HepG2 (cell line): Measurements from ENCODE around the gene COBL. TPM values are rescaled to one million over a fixed set of nuclear protein-coding genes. Genes with fewer than 3 reads are reported as not detected.

Experiments used
- BORCS8-MEF2B ChIP-seq: sonication (generic); formaldehyde crosslinking; IDR thresholded peaks from 2 replicates; pipeline ENCODE4 v1.8.0; 2022; ENCODE audit warnings: mild to moderate bottlenecking, missing genetic modification reagents
- MEIS2 ChIP-seq: sonication (generic); formaldehyde crosslinking; IDR thresholded peaks from 2 replicates; pipeline ENCODE4 v1.9.0; 2021; ENCODE audit warnings: mild to moderate bottlenecking, missing genetic modification reagents
- MYNN ChIP-seq: sonication (generic); formaldehyde crosslinking; IDR thresholded peaks from 2 replicates; pipeline ENCODE4 v1.4.0; 2020; ENCODE audit warnings: mild to moderate bottlenecking, low read depth, missing genetic modification reagents
- NFRKB ChIP-seq: fragments of 450-650 bp; IDR thresholded peaks from 2 replicates; pipeline ENCODE4 v1.6.1; 2017
- PHF21A ChIP-seq: sonication (generic); formaldehyde crosslinking; IDR thresholded peaks from 2 replicates; pipeline ENCODE4 v1.5.0; 2020; ENCODE audit warnings: mild to moderate bottlenecking, missing genetic modification reagents
- YEATS4 ChIP-seq: sonication (generic); formaldehyde crosslinking; IDR thresholded peaks from 2 replicates; pipeline ENCODE4 v1.4.0; 2020; ENCODE audit warnings: missing genetic modification reagents, borderline replicate concordance
- ZBTB10 ChIP-seq: sonication (generic); formaldehyde crosslinking; IDR thresholded peaks from 2 replicates; pipeline ENCODE4 v1.4.0; 2020; ENCODE audit warnings: missing genetic modification reagents, borderline replicate concordance
- ZFY ChIP-seq: sonication (generic); formaldehyde crosslinking; IDR thresholded peaks from 2 replicates; pipeline ENCODE4 v1.4.0; 2020; ENCODE audit warnings: missing genetic modification reagents
- ZMAT3 ChIP-seq: sonication (generic); formaldehyde crosslinking; conservative IDR thresholded peaks from 2 replicates; pipeline ENCODE4 v1.7.0; 2021; ENCODE audit warnings: missing genetic modification reagents
- ZNF281 ChIP-seq: sonication (generic); formaldehyde crosslinking; IDR thresholded peaks from 2 replicates; pipeline ENCODE4 v1.4.0; 2020; ENCODE audit warnings: missing genetic modification reagents, borderline replicate concordance
- ZNF292 ChIP-seq: sonication (generic); formaldehyde crosslinking; IDR thresholded peaks from 2 replicates; pipeline ENCODE4 v1.8.1; 2022; ENCODE audit warnings: mild to moderate bottlenecking, low read depth, missing genetic modification reagents, borderline replicate concordance
- ZNF496 ChIP-seq: sonication (generic); formaldehyde crosslinking; IDR thresholded peaks from 2 replicates; pipeline ENCODE4 v1.8.1; 2023; ENCODE audit warnings: mild to moderate bottlenecking, moderate library complexity, missing genetic modification reagents; ENCODE audit not compliant: insufficient replicate concordance
- ZNF605 ChIP-seq: sonication (generic); formaldehyde crosslinking; IDR thresholded peaks from 2 replicates; pipeline ENCODE4 v1.8.0; 2022; ENCODE audit warnings: mild to moderate bottlenecking, missing genetic modification reagents
- ZSCAN9 ChIP-seq: IDR thresholded peaks from 2 replicates; pipeline ENCODE4 v1.6.1; 2016; ENCODE audit warnings: borderline replicate concordance
- polyA plus RNA-seq, 8 experiments: library from polyadenylated mRNA; depleted of rRNA in 3 of 8; stranded (reverse) in 7 of 8; unstranded in 1 of 8; fragments of >200 nt; fragmentation: Illumina TruSeq in 4 of 8; extraction: Trizol in 4 of 8; gene quantifications; 2 replicates each; pipeline versions ENCODE4 v1.2.1 to v1.2.3, GENCODE V29; 2011 to 2016; ENCODE audit warnings: low read depth in 4 of 8, missing spikeins in 1 of 8, mixed read lengths in 1 of 8; ENCODE audit not compliant: insufficient read depth in 1 of 8
- total RNA-seq, 5 experiments: library from RNA; depleted of rRNA; stranded (reverse); fragments of >200 nt; fragmentation: Illumina TruSeq; extraction: Trizol; gene quantifications; 2 replicates each; pipeline ENCODE4 v1.2.3, GENCODE V29; 2016; ENCODE audit warnings: low read depth in 1 of 5
- TF ChIP-seq, protein P1 (sequence below): IDR thresholded peaks from 2 replicates; pipeline ENCODE4 v1.6.1; 2016; ENCODE audit warnings: missing compliant biosample characterization, missing genetic modification reagents, borderline replicate concordance
- TF ChIP-seq, protein P2 (sequence below): sonication (generic); formaldehyde crosslinking; conservative IDR thresholded peaks from 2 replicates; pipeline ENCODE4 v1.8.0; 2022; ENCODE audit warnings: mild to moderate bottlenecking, moderate library complexity, missing genetic modification reagents
- TF ChIP-seq, protein P3 (sequence below): sonication (generic); formaldehyde crosslinking; IDR thresholded peaks from 2 replicates; pipeline ENCODE4 v1.4.0; 2020; ENCODE audit warnings: mild to moderate bottlenecking, missing genetic modification reagents
- TF ChIP-seq, protein P4 (sequence below): sonication (generic); formaldehyde crosslinking; IDR thresholded peaks from 2 replicates; pipeline ENCODE4 v1.4.0; 2020; ENCODE audit warnings: missing genetic modification reagents

COBL gene
- total and polyA plus RNA-seq, 2 of the 13 experiments (the other 11 are each of a cell fraction or from before 2014, with no cell fraction given): 3.8 to 4.9 TPM

- TF ChIP-seq, protein P1, sequence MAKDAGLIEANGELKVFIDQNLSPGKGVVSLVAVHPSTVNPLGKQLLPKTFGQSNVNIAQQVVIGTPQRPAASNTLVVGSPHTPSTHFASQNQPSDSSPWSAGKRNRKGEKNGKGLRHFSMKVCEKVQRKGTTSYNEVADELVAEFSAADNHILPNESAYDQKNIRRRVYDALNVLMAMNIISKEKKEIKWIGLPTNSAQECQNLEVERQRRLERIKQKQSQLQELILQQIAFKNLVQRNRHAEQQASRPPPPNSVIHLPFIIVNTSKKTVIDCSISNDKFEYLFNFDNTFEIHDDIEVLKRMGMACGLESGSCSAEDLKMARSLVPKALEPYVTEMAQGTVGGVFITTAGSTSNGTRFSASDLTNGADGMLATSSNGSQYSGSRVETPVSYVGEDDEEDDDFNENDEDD (CRISPR knock-in tag): 0 out of 2 replicates have a peak, but pooled peaks have one; percentile 0
- no peak for TF ChIP-seq ZNF605 (CRISPR knock-in tag)
- peak; percentile 35; the same call in 1 of the 2 replicates for TF ChIP-seq PHF21A (CRISPR knock-in tag)
- TF ChIP-seq, protein P2, sequence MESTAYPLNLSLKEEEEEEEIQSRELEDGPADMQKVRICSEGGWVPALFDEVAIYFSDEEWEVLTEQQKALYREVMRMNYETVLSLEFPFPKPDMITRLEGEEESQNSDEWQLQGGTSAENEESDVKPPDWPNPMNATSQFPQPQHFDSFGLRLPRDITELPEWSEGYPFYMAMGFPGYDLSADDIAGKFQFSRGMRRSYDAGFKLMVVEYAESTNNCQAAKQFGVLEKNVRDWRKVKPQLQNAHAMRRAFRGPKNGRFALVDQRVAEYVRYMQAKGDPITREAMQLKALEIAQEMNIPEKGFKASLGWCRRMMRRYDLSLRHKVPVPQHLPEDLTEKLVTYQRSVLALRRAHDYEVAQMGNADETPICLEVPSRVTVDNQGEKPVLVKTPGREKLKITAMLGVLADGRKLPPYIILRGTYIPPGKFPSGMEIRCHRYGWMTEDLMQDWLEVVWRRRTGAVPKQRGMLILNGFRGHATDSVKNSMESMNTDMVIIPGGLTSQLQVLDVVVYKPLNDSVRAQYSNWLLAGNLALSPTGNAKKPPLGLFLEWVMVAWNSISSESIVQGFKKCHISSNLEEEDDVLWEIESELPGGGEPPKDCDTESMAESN (CRISPR knock-in tag): no peak
- no peak for TF ChIP-seq ZNF496 (CRISPR knock-in tag)
- TF ChIP-seq ZBTB10 (CRISPR knock-in tag): no peak
- TF ChIP-seq, protein P3, sequence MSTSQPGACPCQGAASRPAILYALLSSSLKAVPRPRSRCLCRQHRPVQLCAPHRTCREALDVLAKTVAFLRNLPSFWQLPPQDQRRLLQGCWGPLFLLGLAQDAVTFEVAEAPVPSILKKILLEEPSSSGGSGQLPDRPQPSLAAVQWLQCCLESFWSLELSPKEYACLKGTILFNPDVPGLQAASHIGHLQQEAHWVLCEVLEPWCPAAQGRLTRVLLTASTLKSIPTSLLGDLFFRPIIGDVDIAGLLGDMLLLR (CRISPR knock-in tag): no peak
- TF ChIP-seq MYNN (CRISPR knock-in tag): no peak
- TF ChIP-seq ZFY (CRISPR knock-in tag): peak; percentile 18; the same call in 1 of the 2 replicates
- TF ChIP-seq ZNF281 (CRISPR knock-in tag): peak; percentile 85
- TF ChIP-seq ZSCAN9 (CRISPR knock-in tag): no peak
- TF ChIP-seq YEATS4 (CRISPR knock-in tag): peak; percentile 24; the same call in 1 of the 2 replicates
- 0 out of 2 replicates have a peak, but pooled peaks have one; percentile 18 for TF ChIP-seq BORCS8-MEF2B (CRISPR knock-in tag)
- no peak for TF ChIP-seq MEIS2
- no peak for TF ChIP-seq ZNF292 (CRISPR knock-in tag)
- no peak for TF ChIP-seq NFRKB
- TF ChIP-seq, protein P4, sequence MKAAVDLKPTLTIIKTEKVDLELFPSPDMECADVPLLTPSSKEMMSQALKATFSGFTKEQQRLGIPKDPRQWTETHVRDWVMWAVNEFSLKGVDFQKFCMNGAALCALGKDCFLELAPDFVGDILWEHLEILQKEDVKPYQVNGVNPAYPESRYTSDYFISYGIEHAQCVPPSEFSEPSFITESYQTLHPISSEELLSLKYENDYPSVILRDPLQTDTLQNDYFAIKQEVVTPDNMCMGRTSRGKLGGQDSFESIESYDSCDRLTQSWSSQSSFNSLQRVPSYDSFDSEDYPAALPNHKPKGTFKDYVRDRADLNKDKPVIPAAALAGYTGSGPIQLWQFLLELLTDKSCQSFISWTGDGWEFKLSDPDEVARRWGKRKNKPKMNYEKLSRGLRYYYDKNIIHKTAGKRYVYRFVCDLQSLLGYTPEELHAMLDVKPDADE: no peak
- TF ChIP-seq ZMAT3 (CRISPR knock-in tag): no peak
These were observed at the start of gene COBL (continued) for GRCh38 chr7:51316666-51317581.
